Activated CD4-positive, alpha-beta T cell treated with anti-CD3 and anti-CD28 coated beads for 36 hours (primary cell): ENCODE data around the gene GATA3. TPM values are rescaled to one million over a fixed set of nuclear protein-coding genes. Genes with fewer than 3 reads are reported as not detected.

Experiments used
- ATAC-seq: fragments of 200-7000 bp; cut with Tn5 transposase; one replicate; pipeline ENCODE4 v1.10.0; 2021; ENCODE audit warnings: mild to moderate bottlenecking, moderate library complexity
- CTCF ChIA-PET: fragments of 350-600 bp; sonication (Branson Sonifier 250); formaldehyde crosslinking; loops from one replicate; lab custom pipeline; 2021; ENCODE audit warnings: antibody characterized with exemption; lab: Charles Lee
- POLR2A ChIA-PET: fragments of 350-600 bp; sonication (Branson Sonifier 250); formaldehyde crosslinking; loops from one replicate; lab custom pipeline; 2021; ENCODE audit warnings: antibody characterized with exemption, inconsistent platforms; lab: Charles Lee
- DNase-seq: peaks from one replicate; pipeline ENCODE4 v3.0.0-alpha.2; 2020
- H3K27ac Mint-ChIP-seq: one replicate; pipeline ENCODE4 v1.8.0; 2021; ENCODE audit warnings: mixed read lengths
- H3K27me3 Mint-ChIP-seq: one replicate; pipeline ENCODE4 v1.8.0; 2021; ENCODE audit warnings: mixed read lengths
- H3K36me3 Mint-ChIP-seq: one replicate; pipeline ENCODE4 v1.8.0; 2021; ENCODE audit warnings: low read depth, mixed read lengths
- H3K4me1 Mint-ChIP-seq: one replicate; pipeline ENCODE4 v1.8.0; 2021; ENCODE audit warnings: mixed read lengths
- H3K4me3 Mint-ChIP-seq: one replicate; pipeline ENCODE4 v1.8.0; 2021; ENCODE audit warnings: mild to moderate bottlenecking, moderate library complexity, mixed read lengths
- H3K9me3 Mint-ChIP-seq: one replicate; pipeline ENCODE4 v1.8.0; 2021; ENCODE audit warnings: low read depth, mixed read lengths
- intact Hi-C, 2 experiments: fragments of 100-400 bp; cut with DNase I in 1 of 2; cut with micrococcal nuclease in 1 of 2; formaldehyde crosslinking; loops; one replicate each; pipeline versions ENCODE4 v1.14.2 to v1.15.1; 2022 to 2024; cut with DNase I, micrococcal nuclease
- total RNA-seq, 2 experiments: library from RNA; stranded (reverse); gene quantifications; one replicate each; pipeline ENCODE4 v1.2.3, GENCODE V29; 2021

GATA3 gene
- total RNA-seq, 2 experiments from 2014 or later: 23.5 to 30.2 TPM

DNA sequence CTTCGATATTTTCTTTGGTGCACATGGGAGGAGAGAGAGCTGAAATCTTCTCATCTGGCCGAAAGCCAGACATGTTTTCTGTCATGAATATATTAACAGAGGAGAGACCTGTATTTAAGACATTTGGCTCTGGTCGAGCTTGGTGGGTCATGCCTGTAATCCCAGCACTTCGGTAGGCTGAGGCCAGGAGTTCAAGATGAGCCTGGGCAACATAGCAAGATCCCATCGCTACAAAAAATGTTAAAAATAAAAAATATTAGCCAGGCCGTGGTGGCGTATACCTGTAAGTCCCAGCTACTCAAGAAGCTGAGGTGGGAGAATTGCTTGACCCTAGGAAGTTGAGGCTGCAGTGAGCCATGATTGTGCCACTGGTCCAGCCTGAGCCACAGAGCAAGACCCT is 21.9 kb upstream of the GATA3 start:
- intact Hi-C loops: no loop called here
- no peak overlapping the region for H3K27ac Mint-ChIP-seq
- H3K4me1 Mint-ChIP-seq: peaks cover 17% of the 10 kb centered on the region
- ChIA-PET CTCF (no interaction called here), POLR2A (no interaction called here)
- H3K9me3 Mint-ChIP-seq: no peaks in the 10 kb centered on the region
- peaks cover 38% of the 10 kb centered on the region for H3K27me3 Mint-ChIP-seq
- no peaks in the 10 kb centered on the region for H3K36me3 Mint-ChIP-seq
- no peak for DNase-seq
- no peak for ATAC-seq
- H3K4me3 Mint-ChIP-seq: no peak overlapping the region

- ATAC-seq (peak; percentile 24), DNase-seq (peak; percentile 34)
- POLR2A ChIA-PET: interaction anchor here (0.5 kb wide), 1 partner anchor 982 kb away, joined by 3 read pairs; no protein-coding TSS in a partner anchor
- no peak overlapping the region for H3K27ac Mint-ChIP-seq
- peaks cover 23% of the 10 kb centered on the region for H3K4me1 Mint-ChIP-seq
- peaks cover 51% of the 10 kb centered on the region for H3K27me3 Mint-ChIP-seq
- H3K36me3 Mint-ChIP-seq: no peaks in the 10 kb centered on the region
- peak overlapping the region; percentile 8 for H3K4me3 Mint-ChIP-seq
- H3K9me3 Mint-ChIP-seq: no peaks in the 10 kb centered on the region
- intact Hi-C loops: no loop called here
- CTCF ChIA-PET: no interaction called here
Measured at GRCh38 chr10:8033812-8034465, 20.5 kb upstream of the GATA3 start.

DNA sequence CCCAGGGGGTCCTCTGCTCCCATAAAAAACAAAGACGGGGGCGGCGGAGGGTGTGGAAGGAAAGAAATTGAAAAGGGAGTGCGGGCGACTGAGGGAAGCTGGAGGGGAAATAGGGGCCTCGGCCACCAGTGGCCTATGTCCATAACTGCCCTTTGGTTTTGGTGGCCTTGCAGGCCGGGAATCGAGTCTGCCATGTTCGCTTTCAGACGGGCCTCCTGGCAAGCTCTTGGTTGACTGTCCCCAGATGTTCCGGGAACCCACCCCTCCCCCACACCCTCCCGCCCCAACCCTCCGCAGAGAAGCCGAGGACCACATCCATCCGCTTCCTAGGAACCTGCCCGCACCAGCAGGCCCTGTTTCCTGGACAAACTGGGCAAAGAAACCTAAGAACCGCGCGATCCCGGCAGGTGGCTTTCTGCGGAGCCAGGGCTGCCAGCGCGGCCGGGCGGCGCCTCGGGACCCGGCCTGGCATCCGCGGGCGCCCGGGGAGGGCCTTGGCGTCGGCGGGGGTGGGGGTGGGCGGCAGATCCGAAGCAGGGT is 20.0 kb upstream of the GATA3 start:
- peaks cover 57% of the 10 kb centered on the region for H3K27me3 Mint-ChIP-seq
- no peak overlapping the region for H3K27ac Mint-ChIP-seq
- no peaks in the 10 kb centered on the region for H3K9me3 Mint-ChIP-seq
- peaks cover 26% of the 10 kb centered on the region for H3K4me1 Mint-ChIP-seq
- POLR2A ChIA-PET: interaction anchor here (0.5 kb wide), 1 partner anchor 981 kb away, joined by 3 read pairs; no protein-coding TSS in a partner anchor
- H3K36me3 Mint-ChIP-seq: no peaks in the 10 kb centered on the region
- peak; percentile 36 for DNase-seq
- CTCF ChIA-PET: no interaction called here
- intact Hi-C loops: loop anchor here in 1 of 2 experiments (1.0 kb wide), 1 partner anchor 11 kb away; no protein-coding TSS in a partner anchor
- no peak for ATAC-seq
- peak overlapping the region; percentile 8 for H3K4me3 Mint-ChIP-seq

DNA sequence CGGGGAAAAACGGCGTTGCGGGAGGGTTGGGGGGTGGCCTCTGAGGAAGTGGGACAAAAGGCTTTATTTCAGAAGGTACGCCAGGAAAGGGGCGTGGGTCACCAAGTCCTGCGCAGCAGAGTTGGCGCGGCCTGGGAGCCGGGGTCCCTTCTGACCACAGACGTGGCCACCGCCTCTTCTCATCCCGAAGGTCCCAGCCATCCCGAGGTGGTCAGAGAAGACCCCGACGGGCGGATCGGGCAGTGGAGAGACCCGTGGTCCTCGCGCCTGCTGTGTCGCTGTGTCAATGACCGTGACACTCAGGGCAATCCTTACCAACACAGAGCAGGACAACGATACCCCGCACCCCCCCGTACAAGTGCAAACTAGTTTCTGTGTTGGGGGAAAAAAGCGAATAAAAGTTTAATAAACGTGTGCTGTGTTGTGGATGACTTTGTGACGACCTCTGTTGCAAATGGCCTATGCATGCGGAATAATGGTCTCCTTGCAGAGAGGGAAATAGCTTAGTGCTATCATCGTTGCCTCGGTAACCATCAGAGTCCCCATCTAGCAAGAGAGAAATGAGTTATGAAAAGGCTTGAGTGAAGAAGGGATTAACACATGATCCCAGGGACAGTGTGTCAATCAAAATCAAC is 19.4 kb upstream of the GATA3 start:
- Mint-ChIP-seq H3K9me3 (no peaks in the 10 kb centered on the region), H3K4me1 (peaks cover 26% of the 10 kb centered on the region), H3K27me3 (peaks cover 63% of the 10 kb centered on the region), H3K4me3 (peak overlapping the region; percentile 26), H3K36me3 (no peaks in the 10 kb centered on the region), H3K27ac (peak overlapping the region; percentile 9)
- POLR2A ChIA-PET: interaction anchor here (0.6 kb wide), 1 partner anchor 217 kb away, joined by 4 read pairs; no protein-coding TSS in a partner anchor
- CTCF ChIA-PET: no interaction called here
- intact Hi-C loops: loop anchor here in 1 of 2 experiments (1.0 kb wide), 1 partner anchor 10 kb away; no protein-coding TSS in a partner anchor
- DNase-seq: no peak
- ATAC-seq: no peak

GRCh38 chr10:8035641-8036470 is 18.6 kb upstream of the GATA3 start:
- intact Hi-C loops: loop anchor here in 1 of 2 experiments (1.0 kb wide), 2 partner anchors 9 to 14 kb away; no protein-coding TSS in a partner anchor
- no peak overlapping the region for H3K27ac Mint-ChIP-seq
- no peaks in the 10 kb centered on the region for H3K36me3 Mint-ChIP-seq
- CTCF ChIA-PET: interaction anchor here (0.7 kb wide), 1 partner anchor 975 kb away, joined by 4 read pairs; no protein-coding TSS in a partner anchor
- DNase-seq (no peak), ATAC-seq (no peak)
- H3K9me3 Mint-ChIP-seq: no peaks in the 10 kb centered on the region
- peak overlapping the region; percentile 26 for H3K4me3 Mint-ChIP-seq
- H3K4me1 Mint-ChIP-seq: peaks cover 26% of the 10 kb centered on the region
- POLR2A ChIA-PET: no interaction called here
- H3K27me3 Mint-ChIP-seq: peaks cover 70% of the 10 kb centered on the region

GRCh38 chr10:8036506-8037198 is 17.8 kb upstream of the GATA3 start:
- CTCF ChIA-PET: interaction anchor here (0.7 kb wide), 1 partner anchor 974 kb away, joined by 4 read pairs; no protein-coding TSS in a partner anchor
- no peak for DNase-seq
- H3K4me1 Mint-ChIP-seq: peaks cover 26% of the 10 kb centered on the region
- no peak overlapping the region for H3K27ac Mint-ChIP-seq
- ATAC-seq: no peak
- H3K27me3 Mint-ChIP-seq: peaks cover 75% of the 10 kb centered on the region
- intact Hi-C loops: loop anchor here in 1 of 2 experiments (1.0 kb wide), 1 partner anchor 14 kb away; no protein-coding TSS in a partner anchor
- POLR2A ChIA-PET: no interaction called here
- no peaks in the 10 kb centered on the region for H3K36me3 Mint-ChIP-seq
- H3K4me3 Mint-ChIP-seq: no peak overlapping the region
- H3K9me3 Mint-ChIP-seq: no peaks in the 10 kb centered on the region

DNA sequence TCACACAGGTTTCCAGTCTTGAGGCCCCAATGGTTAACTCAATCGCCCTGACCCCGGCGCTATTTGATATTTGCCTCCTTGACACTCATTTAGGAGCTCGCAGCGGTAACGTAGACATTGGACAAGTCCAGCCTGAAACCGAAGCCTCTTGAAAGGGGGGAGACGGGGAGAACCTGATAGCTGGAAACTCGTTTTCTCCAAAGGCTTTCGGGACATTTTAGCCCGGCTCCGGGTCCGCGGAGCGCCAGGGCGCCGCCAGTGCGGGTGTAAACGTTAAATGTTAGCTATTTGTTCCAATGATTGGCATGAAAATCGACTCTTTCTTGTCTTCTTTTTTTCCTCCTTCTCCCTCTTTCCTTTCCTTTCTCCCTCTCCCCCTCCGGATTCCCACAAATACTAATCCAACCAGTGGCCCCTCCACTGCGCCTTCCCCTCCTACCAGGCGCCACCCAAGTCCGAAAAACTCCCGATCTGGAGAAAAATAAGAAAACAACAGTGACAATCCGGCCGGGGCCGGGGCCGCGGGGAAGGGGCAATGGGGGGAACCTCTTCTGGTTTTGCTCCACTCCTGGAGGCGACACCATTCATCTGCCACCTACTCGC is 17.2 kb upstream of the GATA3 start:
- intact Hi-C loops: no loop called here
- Mint-ChIP-seq H3K9me3 (no peaks in the 10 kb centered on the region), H3K27ac (no peak overlapping the region), H3K36me3 (no peaks in the 10 kb centered on the region), H3K27me3 (peaks cover 77% of the 10 kb centered on the region), H3K4me3 (no peak overlapping the region), H3K4me1 (peaks cover 32% of the 10 kb centered on the region)
- DNase-seq (no peak), ATAC-seq (no peak)
- POLR2A ChIA-PET: no interaction called here
- CTCF ChIA-PET: no interaction called here

DNA sequence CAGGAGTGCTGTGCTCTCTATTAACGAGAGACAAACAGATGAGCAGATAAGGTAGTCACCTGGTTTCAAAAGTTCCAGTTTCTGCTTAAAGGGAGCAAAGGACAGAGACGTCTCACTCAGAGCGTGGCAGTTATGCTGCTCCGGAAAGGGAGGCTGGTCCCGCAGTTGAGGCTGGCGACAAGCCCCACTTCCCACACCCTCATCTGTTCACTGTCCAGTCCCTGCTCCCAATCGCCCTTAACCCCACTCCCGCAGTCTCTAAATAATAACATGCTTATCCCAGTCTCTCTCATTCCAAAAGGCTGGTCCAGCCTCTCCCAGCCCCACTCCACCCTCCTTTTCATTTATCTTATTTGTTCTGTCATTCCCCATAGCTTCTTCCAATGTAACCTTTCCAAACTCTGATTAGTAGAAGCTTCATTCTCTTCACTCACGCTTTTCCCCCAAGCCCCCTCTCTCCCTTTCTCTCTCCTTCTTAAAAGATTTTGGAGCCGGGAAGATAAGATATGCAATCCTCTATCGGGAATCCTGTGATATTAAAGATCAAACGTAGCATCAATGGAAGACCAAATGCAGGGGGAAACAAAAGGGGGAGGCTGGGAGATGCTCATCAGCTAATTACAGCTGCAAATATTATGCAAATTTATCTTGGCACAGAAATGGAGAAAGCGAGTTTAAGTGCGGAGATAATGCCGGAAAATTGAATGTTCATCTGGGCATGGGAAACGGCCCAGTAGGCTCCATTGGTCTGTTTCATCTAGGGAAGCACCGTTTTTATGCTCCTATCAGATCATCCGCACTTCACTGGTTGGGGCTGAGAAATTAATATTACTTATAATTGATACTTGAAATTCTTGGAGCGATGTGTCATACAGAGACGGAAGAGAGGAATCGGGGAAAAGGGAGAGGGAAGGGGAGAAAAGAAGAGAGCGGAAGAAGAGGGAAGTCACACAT is 16.3 kb upstream of the GATA3 start:
- H3K9me3 Mint-ChIP-seq: no peaks in the 10 kb centered on the region
- DNase-seq (peak; percentile 31), ATAC-seq (no peak)
- H3K27me3 Mint-ChIP-seq: peaks cover 80% of the 10 kb centered on the region
- peaks cover 40% of the 10 kb centered on the region for H3K4me1 Mint-ChIP-seq
- CTCF ChIA-PET: interaction anchor here (0.7 kb wide), 2 partner anchors 11 to 13 kb away, joined by 3 read pairs; no protein-coding TSS in a partner anchor
- no peak overlapping the region for H3K4me3 Mint-ChIP-seq
- POLR2A ChIA-PET: no interaction called here
- H3K36me3 Mint-ChIP-seq: no peaks in the 10 kb centered on the region
- intact Hi-C loops: no loop called here
- H3K27ac Mint-ChIP-seq: no peak overlapping the region

- H3K4me3 Mint-ChIP-seq: no peak overlapping the region
- intact Hi-C loops: no loop called here
- H3K27ac Mint-ChIP-seq: no peak overlapping the region
- POLR2A ChIA-PET: no interaction called here
- H3K27me3 Mint-ChIP-seq: peaks cover 82% of the 10 kb centered on the region
- no peak for ATAC-seq
- DNase-seq: no peak
- no peaks in the 10 kb centered on the region for H3K9me3 Mint-ChIP-seq
- H3K36me3 Mint-ChIP-seq: no peaks in the 10 kb centered on the region
- peaks cover 50% of the 10 kb centered on the region for H3K4me1 Mint-ChIP-seq
- CTCF ChIA-PET: interaction anchor here (0.6 kb wide), 1 partner anchor 32 kb away, joined by 3 read pairs; no protein-coding TSS in a partner anchor
Measured at GRCh38 chr10:8039321-8039881, 15.1 kb upstream of the GATA3 start.
